ENCODE results near the gene MIDN.

The MIDN gene

DNA sequence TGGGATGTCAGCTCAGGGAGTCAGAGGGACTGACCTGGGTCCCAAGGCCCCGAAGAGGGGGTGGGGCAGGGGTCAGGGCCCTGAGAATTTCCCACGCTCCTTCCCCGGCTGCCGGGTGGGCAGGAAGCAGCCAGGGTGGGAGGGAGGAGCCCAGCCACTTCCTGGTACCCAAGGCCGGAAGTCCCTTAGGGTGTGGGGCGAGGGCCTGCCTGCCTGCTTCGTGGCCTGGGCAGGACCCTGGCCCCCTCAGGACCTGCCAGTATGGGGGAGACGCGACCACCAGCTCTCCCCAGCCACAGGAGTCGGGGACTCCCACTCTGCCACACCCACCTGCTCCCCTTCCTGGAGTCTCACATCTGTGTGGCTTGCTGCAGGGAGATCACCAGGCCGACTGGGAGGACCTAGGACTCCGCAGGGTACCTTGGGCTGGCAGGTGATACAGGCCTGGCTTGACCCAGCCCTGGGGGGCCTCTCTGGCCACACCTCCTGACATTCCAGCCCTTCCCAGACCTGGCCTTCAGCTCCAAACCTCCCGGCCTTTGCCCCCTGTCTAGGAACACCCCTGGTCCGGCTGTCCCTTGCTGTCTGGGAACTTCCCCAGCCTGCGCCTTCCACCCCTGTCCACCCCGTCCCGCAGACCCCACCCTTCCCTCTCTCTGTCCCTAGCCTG is 11.0 kb downstream of the MIDN start:
- peak; percentile 87 for DNase-seq

DNA sequence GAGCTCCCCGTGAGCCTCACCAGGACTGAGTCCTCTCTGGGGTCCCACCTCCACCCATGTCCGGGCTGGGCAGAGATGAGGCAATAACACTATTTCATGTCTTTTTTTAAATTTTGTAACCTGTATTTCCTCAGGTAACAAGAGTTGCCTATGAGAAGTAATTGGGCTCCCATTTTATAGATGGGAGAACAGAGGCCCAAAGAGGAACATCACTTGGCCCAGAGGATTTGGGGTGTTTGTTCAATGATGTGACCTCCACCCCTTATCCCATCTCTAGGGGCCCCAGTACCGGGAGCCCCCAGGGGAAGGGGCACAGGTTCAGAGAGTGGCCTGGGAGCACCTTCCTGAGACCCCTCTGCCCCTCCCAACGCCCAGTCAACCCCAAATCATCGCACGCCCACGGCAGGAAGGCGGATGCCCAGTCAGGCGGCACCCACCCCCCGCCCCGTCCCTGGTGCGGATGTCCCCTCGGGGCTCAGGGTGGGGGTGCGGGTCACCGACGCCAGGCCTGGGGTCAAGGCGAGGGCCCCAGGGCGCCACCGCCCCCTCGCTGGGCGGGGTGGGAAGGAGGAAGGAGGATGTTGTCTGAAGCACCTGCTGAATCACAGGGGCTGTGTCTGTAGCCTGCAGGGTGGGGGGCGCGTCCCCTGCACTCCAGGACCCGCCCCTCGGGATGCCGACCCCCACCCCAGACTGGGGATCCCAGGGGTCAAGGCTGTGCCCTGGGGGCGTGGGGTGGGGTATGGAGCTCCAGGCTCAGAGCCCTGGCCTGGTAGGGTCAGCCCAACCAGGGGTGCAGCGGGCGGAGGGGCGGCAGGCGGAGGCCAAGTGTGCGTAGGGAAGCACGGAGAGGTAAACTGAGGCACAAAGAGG is 11.7 kb downstream of the MIDN start:
- peak; percentile 62 for DNase-seq

DNA sequence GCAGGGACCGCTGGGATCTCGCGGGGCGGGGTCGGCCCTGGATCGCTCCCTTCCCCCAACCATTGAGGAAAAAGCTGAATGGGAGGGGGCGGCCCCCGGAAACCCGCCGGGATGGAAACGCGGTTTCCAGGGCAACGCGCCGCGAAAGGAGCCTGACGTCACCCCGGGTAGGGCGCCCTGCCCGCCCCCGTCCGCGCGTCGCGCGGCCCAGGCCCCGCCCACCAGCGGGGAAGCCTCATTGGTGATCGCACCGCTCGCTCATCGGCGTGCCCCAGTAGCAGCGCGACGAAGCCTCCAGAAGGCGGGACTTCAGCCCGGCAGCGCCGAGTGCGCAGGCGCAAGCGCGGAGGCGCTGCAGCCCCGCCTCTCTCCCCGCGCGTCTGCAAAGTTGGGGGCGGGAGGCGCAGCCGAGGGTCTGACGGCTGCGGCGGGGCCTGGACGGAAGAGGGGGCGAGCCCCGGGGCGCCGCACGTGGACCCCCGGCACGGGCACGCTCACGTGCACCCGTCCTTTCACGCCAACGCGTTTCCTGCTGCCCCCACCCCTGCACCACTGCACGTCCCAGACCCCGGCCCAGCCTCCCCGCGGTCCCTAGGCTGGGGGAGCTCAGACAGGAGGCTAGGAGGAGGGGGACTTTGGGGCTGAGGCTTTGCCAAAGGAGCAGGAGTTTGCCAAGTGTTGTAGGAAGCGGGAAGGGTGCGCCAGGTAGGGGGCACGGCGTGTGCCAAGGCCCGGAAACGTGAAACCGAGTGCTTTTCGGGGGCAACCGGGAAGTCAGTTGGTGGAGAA is 12.6 kb downstream of the MIDN start:
- DNase-seq, result peak; percentile 99

DNA sequence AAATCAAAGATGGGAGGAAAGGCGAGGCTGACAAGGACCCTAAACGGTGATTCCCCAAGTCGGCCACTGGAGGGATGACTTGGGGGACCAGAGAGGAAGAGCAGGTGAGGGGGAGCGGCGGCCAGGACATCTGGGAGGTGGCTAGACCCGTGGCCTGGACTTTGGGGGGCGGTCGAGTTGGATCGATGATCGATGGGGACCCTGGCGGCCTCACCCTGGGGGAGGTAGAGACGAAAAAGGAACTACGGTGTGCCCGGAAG is 13.1 kb downstream of the MIDN start:
- DNase-seq, result peak; percentile 35

DNA sequence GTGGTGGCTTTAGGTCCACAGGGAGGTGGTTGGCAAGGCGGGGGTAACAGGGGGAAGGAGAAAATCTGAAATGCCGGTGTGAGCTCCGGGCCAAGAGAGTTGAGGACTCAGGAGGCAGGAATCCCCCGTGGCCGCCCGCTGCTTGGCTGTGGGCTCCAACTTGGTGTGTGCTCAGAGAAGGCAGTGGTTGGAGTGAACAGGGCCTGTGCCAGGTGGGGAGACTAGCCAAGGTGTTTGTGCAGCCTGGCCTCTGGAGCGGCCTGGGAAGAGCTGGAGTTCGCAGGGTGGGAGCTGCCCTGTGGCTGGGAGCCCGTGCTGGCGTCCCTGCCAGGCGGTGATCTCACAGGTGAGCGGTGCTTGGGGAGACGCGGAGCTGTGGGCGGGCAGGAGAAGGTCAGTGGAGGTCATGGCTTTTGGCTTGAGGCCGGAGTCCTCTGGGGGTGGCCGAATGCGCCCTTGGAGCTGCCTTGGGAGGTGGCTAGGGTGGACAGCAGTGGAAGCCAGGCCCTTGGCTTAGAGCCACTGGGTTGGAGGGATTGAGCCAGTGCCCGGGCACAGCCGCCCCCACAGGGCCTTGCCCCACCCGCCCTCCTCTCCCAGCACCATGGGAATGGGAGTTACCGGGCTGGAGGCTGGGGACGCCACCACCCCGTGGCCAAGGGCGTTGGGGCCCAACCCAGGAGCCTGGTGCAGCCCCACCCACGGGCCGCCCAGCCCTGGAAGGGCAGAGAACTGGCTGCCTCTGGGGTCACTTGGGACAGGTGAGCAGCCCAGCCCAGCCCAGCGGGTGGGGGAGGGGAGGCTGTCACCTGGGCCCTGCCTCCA is 13.6 kb downstream of the MIDN start:
- no peak for DNase-seq

DNA sequence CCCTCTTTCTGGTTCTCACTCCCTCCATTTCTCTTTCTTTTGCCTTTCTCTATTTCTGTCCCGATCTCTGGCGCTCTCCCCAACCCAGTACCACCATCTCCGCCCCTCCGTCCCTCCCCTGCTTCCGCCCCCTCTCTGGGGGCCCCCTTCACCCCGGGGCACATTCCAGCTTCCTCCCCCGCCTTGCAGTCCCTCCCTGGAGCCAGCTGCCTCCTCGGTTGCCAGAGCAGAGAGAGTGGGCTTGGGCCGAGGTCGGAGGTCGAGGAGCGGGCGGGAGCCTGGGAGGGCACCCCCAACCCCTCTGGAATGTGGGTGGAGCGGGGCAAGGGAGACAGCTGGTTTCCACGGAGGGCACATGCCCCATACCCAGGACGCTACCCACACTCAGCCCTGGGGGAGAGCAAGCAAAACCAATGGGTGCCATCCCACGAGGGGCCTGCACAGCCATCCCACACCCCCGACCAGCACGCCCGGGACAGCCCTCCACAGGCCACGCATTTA is 14.3 kb downstream of the MIDN start:
- no peak for DNase-seq

DNA sequence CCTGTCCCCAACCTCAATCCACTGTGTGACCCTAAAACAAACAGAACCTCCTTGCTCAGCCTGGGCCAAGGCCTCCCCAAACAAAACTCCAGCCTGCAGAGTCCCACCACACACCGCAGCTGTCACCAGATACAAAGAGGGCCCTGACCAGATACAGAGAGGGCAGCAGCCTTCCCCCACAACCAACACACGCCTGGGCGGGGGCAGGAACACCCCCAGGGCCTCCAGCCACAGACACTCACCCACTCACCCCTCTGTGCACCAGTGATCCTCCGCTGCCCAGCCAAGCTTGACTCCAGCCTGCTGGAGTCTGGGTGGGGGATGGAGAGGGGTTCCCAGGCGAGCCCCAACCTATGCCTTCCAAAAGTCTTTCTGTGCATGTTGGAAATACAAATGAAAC is 14.8 kb downstream of the MIDN start:
- DNase-seq, result no peak

DNA sequence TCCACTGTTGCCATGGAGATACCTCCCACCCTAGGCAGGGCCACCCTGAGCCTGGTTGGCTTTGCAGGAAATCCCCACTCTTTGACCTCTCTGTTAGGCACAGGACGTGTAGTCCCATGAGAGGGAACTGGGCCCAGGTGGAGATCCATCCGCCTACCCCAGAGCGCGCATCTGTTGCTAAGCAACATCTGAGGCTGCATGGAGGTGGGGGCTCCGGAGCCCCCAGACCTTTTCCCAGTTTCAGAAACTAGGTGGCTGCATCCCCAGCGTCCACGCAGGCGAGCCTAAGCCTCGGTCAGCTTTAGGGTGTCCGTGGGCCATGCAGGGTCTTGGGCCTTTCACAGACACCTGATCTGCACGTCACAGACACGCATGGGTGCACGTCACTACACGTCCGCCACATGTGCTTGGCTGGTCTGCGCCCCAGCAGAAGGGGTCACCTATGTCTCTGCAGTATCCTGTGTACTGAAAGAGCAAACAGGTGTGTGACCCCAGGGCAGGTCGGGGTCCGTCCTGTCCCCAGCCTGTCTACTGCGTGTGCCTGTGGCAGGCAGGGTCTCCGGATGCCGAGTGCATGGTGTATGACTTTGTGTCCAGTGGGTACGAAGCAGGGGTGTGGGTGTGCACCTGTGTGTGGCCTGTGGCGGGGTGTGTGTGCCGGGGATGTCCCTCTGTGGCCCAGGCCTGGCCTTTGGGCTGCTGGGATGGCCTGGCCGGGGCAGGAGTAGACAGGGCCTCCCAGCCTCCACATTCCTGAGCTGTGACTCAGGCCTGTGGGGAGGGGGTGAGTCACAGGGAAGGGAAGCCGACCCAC is 16.6 kb downstream of the MIDN start:
- no peak for DNase-seq

DNA sequence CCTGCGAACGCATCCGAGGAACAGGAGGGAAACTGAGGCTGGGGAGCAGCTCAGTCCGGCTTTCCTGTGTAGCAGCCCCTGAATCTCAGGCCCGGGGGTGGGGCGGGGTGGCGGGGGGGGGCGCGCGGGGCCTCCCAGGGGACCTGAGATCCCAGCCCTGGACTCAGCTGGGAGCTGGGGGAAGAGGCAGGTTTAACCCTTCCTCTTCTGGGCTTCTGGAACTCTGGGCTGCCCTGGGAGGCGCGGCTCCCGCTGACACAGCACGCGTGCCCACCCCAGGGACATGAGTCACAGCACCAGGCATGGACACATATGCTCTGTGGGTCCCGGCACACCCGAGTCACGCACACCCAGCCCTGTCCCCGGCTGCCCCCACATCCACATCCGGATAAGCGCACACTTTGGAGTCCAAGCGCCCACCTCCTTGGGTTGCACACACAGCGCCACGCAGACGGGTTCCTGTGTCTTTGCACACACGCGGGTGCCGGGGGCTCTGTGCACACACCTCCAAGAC is 17.3 kb downstream of the MIDN start:
- DNase-seq, result peak; percentile 35

DNA sequence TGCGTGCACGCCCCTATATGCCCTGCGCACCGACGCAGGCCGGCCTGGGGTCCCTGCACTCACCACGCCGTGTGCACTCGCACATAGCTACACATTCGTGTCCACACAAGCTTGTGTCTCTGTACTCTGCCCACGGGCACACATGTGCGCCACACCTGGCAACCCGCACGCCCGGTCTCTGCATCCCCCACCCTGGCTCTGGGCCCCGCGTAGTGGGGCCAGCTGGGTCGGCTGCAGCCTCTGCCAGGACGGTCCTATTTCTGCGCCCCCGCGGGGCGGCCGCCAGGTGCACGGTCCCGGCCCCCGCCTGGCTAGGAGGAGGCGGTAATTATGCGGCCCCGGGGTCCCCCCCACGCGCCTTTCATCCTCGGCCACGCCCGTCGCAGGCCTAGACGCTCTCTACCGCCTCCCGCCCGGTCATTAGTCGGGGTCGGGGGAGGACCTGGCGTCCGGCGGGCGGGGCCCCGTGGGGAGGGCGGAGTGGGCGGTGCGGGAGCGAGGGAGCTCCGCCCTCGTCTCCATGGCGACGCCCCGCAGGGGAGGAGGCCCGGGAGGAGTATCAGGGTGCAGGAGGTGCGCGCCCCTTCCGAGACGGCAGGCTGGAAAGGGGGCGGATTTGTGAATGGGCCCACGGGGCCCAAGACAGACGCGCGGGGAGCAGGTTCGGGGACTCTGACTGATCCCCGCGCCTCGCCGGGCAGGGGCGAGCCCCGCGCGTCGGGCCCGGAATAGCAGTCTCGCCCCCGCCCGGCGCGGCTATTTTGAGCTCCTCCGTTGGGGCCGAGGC is 17.9 kb downstream of the MIDN start:
- DNase-seq, result peak; percentile 94

DNA sequence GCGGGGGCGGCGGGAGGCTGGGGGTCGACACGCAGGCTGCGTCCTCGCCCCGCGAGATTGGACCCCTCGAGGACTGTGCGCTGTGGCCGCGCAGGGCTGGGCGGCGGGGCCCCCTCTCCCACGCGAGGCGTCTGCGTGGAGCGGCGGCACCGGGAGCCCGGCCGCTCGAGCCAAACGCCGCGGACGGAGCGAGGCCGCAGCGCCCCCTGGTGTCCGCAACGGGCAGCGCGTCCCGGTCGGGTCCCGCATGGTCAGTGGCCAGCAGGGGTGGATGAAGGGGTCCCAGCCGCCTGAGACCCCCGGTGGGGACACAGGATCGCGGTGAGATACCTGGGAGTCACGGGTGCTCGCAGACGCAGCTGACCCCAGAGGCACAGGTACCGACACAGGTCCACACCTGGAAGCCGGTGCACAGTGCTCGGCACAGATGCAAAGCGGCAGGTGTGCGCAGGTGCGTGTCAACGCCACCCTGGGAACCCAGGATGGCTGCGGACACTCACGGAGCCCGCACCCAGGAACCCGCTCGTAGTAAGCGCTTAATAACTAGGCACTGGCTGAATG is 18.6 kb downstream of the MIDN start:
- DNase-seq, result peak; percentile 73

DNA sequence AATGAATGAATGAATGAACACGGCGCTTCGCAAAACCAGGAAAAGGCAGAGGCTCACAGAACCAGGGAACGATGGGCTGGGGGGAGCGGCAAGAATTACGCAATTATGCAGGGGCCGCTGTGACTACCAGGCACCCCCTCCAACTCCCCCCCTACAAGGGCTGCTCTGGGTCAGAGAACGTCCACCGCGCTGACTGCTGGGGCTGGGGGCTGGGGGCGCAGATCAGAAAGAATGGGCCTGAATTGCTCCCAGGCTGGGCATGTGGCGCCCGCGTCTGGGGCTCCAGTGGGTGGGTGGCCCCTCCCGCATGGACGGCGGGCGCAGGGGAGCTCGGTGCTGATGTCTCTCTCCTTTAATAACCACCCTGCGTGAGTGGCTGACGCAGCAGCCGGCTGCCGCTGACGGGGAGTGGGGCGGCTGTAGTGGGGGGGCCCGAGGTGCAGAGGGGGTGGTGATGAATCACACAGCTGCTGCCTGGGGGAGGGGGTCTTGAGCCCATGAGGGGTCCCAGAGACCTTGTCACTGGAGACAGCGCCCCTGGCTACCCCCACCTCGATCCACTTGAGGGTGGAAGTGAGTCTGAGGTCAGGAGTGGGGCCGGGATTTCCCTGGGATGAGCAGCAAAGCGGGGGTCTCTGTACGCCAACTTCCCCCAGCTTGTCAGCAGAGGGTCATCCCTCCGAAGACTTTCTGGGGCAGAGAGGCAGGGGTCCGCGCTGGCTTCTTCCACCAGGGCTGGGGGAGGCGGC is 19.3 kb downstream of the MIDN start:
- DNase-seq, result no peak

DNA sequence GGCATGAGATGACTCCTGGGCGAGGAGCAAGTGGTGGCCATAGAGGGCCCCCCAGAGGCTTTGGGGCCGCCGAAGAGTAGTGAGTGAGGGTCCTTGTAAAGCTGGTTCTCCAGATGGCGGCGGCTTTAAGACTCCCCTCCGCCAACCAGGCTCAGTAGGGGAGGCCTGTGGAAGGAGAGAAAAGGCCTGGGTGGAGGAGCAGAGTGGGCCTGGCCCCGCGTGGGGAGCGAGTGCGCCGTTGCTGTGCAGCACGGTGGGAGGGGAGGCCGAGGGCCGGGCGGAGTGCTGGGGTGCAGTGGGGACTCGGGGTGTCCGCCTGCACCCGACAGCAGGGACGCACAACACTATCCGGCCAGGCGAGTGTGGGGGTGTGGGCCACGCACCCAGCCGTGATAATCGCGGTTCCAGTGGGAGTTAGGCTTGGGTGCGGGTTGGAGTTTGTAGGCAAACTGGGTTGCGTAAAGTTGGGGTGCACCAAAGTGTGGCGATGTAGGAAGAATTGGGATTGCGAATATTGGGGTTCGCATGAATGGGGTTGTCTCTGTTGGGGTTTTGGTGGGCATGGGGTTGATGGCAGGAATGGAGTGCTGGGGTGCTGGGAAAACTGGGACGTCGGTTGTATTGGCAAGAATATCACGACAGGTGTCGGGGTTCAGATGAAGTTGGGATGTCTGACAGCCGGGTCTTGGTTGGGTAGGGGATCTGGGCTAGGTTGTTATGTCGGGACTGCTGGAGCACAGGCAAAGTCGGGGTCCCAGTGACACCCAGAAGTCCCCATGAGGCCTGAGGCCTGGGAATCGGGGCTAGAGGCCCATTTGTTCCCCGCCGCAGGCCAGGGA is 20.1 kb downstream of the MIDN start:
- no peak for DNase-seq

DNA sequence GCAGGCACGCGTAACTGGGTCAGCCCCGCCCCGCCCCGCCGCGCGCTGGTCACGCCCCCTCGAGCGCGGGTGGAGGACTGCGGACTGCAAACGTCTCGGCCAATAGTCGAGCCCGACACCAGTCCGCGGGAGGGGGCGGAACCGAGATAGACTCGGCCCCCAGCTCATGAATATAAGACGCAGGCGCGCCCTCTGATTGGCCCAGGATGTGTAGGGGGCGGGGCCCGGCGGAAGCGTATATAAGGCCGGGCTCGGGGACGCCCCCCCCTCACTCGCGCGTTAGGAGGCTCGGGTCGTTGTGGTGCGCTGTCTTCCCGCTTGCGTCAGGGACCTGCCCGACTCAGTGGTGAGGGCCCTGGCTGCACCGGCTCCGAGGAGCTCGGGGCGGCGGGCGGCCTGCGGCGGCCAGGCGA is 20.7 kb downstream of the MIDN start, which contains the start of gene CIRBP:
TSS of gene CIRBP (plus strand) at position 268 of the 413 bp plus-strand sequence. CDS start 1,602 bp downstream, outside the sequence.
- peak; percentile 100 for DNase-seq

DNA sequence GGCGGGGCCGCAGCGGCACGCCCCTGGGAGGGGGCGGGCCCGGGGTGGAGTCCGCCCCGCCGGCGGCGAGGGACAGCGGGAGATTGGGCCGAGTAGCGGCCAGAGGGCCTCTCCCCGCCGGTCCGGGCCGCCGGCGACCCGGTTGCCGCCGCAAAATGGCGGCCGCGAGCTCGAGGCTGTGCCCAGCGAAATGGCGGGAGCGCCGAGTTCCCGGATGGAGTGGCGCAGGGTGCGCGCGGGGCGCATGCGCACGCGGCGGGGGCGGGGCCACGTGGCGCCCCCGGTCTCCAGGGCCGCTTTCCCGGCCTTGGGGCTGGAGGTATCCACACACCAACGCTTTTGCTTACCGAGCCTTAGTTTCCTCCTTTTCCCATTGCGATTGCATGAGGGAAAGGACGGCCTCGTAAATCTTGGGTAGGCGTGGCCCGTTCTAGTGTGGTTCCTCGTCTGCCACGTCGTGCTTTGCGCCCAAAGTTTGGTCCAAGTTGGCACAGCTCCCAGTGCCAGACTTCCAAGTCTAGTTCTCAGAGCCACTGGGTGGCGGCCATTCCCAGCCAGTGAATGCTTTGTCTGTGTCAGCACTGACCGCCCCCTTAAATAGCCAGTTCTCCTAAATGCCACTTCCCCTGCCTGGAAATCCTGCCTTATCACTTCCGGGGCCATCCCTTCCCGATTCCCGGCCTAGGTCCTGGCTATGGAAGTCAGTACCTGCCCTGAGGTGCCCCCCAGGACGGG is 21.3 kb downstream of the MIDN start:
- peak; percentile 91 for DNase-seq

DNA sequence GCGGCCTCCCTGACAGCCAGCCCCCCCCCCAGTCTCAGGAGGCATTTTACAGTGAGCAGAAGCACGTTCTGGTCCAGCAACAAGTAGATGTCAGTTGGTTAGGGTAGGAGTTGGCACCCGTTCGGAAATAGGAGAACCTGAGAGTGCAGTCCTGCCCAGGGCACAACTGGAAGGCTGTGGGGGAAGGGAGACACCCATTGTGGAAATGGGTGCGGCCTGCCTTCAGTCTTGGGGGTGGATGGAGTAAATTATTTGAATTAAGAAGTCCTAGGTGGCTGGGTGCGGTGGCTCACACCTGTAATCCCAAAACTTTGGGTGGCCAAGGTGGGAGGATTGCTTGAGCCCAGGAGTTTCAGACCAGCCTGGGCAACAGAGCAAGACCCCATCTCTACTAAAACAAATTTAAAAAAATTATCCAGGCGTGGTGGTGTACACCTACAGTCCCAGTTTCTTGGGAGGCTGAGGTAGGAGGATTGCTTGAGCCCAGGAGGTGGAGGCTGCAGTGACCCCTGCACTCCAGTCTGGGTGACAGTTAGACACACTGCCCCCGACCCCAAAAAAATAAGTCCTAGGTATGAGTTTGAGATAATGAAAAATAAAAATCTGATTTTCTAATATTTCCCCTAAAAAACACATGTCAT is 21.9 kb downstream of the MIDN start:
- peak; percentile 43 for DNase-seq

DNA sequence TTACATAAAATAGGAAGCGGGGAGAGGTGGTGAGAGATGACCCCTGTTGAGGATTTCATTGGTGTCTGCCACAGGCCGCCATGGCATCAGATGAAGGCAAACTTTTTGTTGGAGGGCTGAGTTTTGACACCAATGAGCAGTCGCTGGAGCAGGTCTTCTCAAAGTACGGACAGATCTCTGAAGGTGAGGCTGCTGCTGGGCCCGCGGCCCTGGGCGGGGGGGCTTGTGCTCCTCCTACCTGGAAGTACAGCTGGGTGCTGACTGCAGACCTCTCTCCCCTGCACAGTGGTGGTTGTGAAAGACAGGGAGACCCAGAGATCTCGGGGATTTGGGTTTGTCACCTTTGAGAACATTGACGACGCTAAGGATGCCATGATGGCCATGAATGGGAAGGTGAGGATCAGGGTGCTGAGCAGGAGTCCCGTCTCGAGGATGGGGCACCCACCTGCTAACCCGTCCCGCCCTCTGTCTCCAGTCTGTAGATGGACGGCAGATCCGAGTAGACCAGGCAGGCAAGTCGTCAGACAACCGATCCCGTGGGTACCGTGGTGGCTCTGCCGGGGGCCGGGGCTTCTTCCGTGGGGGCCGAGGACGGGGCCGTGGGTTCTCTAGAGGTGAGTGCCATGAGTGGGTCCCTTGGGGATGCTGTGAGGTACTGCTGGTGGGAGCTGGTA is 22.6 kb downstream of the MIDN start:
- no peak for DNase-seq

Measured in activated CD4-positive, alpha-beta T cell treated with anti-CD3 and anti-CD28 coated beads, Interleukin-10, Interleukin-2, amounts not matched to agents 100 ng/mL and 50 ng/mL, durations not matched to agents 16 hours and 8 hours (primary cell).